Transverse colon (tissue), 4 donors: ENCODE data around the gene NAGS.

Source experiments
- CTCF ChIP-seq, 5 experiments: fragments of 200-600 bp in 3 of 5; fragments of 450-650 bp in 2 of 5; sonication (generic) in 3 of 5; IDR thresholded peaks; 1 replicate in 2 of 5; 2 replicates in 3 of 5; pipeline ENCODE4 v1.5.1; 2016 to 2017; ENCODE audit warnings: antibody characterized with exemption in 5 of 5, inconsistent platforms in 3 of 5, mild to moderate bottlenecking in 2 of 5, moderate library complexity in 1 of 5
- EP300 ChIP-seq: sonication (generic); formaldehyde crosslinking; IDR thresholded peaks from one replicate; pipeline ENCODE4 v1.6.1; 2017; ENCODE audit warnings: antibody characterized with exemption, low read depth
- POLR2A ChIP-seq: fragments of 450-650 bp; IDR thresholded peaks from one replicate; pipeline ENCODE4 v1.6.1; 2016; ENCODE audit warnings: antibody characterized with exemption, mild to moderate bottlenecking, moderate library complexity
- POLR2AphosphoS5 ChIP-seq, 3 donors: sonication (generic); formaldehyde crosslinking; IDR thresholded peaks; one replicate each; pipeline ENCODE4 v1.6.1; 2016; ENCODE audit warnings: antibody characterized with exemption in 3 of 3

- TF ChIP-seq POLR2A (no peak), POLR2AphosphoS5 (IDR thresholded peaks at IDR 0.05) (no peak), CTCF (IDR thresholded peaks at IDR 0.05) (no peak), EP300 (no peak)
These were observed 48.2 kb upstream of the NAGS start for GRCh38 chr17:43956222-43956621.
